OCI-LY3 (cell line): Measurements from ENCODE around the gene VENTX.

Source experiments
- EZH2phosphoT487 ChIP-seq: fragments of 200-600 bp; shearing (Covaris generic); IDR thresholded peaks from 2 replicates; pipeline ENCODE4 v1.6.1; 2018; ENCODE audit warnings: antibody characterized with exemption, mixed run types, low read depth
- TF ChIP-seq, protein P1 (sequence below): fragments of 200-600, 300-600 bp; sonication (generic); IDR thresholded peaks from 2 replicates; pipeline ENCODE4 v1.5.1; 2014; ENCODE audit warnings: antibody characterized with exemption, low read length, low read depth

DNA sequence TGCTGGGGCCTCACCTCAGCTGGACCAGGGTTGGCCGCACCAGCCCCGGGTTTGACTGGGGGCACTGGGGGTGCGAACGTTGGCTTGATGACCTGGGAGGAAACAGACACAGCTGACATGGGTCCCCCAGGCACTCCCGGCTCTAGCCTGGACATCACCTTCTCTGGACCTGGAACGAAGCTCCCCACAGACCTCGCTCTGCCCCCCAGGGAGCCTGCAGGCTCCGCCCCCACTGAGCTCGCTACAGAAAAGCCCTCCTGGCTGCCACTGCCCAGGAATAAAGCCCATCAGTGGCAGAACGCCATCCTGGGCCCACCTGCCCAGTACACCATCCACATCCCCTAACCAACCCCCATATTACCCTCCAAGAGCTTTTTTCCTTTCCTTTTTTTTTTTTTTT is 26.0 kb downstream of the VENTX start:
- TF ChIP-seq, protein P1, sequence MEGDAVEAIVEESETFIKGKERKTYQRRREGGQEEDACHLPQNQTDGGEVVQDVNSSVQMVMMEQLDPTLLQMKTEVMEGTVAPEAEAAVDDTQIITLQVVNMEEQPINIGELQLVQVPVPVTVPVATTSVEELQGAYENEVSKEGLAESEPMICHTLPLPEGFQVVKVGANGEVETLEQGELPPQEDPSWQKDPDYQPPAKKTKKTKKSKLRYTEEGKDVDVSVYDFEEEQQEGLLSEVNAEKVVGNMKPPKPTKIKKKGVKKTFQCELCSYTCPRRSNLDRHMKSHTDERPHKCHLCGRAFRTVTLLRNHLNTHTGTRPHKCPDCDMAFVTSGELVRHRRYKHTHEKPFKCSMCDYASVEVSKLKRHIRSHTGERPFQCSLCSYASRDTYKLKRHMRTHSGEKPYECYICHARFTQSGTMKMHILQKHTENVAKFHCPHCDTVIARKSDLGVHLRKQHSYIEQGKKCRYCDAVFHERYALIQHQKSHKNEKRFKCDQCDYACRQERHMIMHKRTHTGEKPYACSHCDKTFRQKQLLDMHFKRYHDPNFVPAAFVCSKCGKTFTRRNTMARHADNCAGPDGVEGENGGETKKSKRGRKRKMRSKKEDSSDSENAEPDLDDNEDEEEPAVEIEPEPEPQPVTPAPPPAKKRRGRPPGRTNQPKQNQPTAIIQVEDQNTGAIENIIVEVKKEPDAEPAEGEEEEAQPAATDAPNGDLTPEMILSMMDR, result no peak
- TF ChIP-seq EZH2phosphoT487, result no peak
